ENCODE results near the gene MIXL1. TPM values are rescaled to one million over a fixed set of nuclear protein-coding genes. Genes with fewer than 3 reads are reported as not detected.

Gene MIXL1
- total RNA-seq, 2 experiments from 2014 or later, result 0.16 TPM; not detected in 1

DNA sequence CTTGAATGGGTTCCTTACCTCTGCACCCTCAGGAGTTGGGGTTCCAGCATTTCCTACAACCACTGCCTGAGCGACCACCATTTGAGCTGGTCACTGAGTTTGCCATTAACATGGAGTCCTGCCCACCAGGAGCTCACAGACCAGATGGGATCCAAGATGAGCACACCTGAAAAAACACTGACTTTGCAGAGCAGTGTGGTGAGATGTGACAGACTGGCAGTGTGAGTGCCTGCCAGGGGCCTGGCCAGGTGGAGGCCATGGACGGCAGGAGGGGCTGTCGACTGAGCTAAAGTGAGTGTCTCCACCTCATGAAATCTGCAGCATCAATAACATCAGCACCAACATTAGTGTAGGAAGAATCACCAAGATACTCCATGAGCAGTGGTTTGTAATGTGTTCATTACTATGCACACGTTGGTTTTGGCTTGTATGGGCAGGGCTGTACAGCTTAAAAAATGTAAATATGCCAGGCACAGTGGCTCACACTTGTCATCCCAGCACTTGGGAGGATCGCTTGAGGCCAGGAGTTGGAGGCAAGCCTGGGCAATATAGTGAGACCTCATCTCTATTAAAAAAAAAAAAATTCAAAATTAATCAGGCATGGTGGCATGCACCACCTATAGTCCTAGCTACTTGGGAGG is 12.2 kb upstream of the MIXL1 start:
- no peak overlapping the region for H3K4me3 Mint-ChIP-seq
- H3K9me3 Mint-ChIP-seq, result no peaks in the 10 kb centered on the region
- no peak for ATAC-seq
- TF ChIP-seq, protein P1, sequence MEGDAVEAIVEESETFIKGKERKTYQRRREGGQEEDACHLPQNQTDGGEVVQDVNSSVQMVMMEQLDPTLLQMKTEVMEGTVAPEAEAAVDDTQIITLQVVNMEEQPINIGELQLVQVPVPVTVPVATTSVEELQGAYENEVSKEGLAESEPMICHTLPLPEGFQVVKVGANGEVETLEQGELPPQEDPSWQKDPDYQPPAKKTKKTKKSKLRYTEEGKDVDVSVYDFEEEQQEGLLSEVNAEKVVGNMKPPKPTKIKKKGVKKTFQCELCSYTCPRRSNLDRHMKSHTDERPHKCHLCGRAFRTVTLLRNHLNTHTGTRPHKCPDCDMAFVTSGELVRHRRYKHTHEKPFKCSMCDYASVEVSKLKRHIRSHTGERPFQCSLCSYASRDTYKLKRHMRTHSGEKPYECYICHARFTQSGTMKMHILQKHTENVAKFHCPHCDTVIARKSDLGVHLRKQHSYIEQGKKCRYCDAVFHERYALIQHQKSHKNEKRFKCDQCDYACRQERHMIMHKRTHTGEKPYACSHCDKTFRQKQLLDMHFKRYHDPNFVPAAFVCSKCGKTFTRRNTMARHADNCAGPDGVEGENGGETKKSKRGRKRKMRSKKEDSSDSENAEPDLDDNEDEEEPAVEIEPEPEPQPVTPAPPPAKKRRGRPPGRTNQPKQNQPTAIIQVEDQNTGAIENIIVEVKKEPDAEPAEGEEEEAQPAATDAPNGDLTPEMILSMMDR (IDR thresholded peaks at IDR 0.05), result no peak
- no peak overlapping the region for H3K27ac Mint-ChIP-seq
- no peak for DNase-seq
- intact Hi-C loops (cut with micrococcal nuclease), result no loop called here
- ChIA-PET CTCF (interaction anchor here (0.9 to 1.5 kb wide), 3 partner anchors 11 to 86 kb away, joined by 4 to 11 read pairs (median 5); no protein-coding TSS in a partner anchor), POLR2A (interaction anchor here (1.0 kb wide), 1 partner anchor 98 kb away, joined by 3 read pairs; the partner anchor contains the start of gene LIN9)
- no peaks in the 10 kb centered on the region for H3K36me3 Mint-ChIP-seq (ENCODE audit: low read depth)
- H3K4me1 Mint-ChIP-seq (ENCODE audit: low read depth), result no peaks in the 10 kb centered on the region
- no peaks in the 10 kb centered on the region for H3K27me3 Mint-ChIP-seq

GRCh38 chr1:226212545-226212944 is 10.9 kb upstream of the MIXL1 start:
- CTCF ChIA-PET, result interaction anchor here (1.0 kb wide), 1 partner anchor 87 kb away, joined by 4 read pairs; no protein-coding TSS in a partner anchor
- H3K36me3 Mint-ChIP-seq (ENCODE audit: low read depth), result no peaks in the 10 kb centered on the region
- no peaks in the 10 kb centered on the region for H3K9me3 Mint-ChIP-seq
- H3K27me3 Mint-ChIP-seq, result no peaks in the 10 kb centered on the region
- DNase-seq, result no peak
- ATAC-seq, result no peak
- intact Hi-C loops (cut with micrococcal nuclease), result no loop called here
- no peak overlapping the region for H3K4me3 Mint-ChIP-seq
- POLR2A ChIA-PET, result no interaction called here
- no peaks in the 10 kb centered on the region for H3K4me1 Mint-ChIP-seq (ENCODE audit: low read depth)
- TF ChIP-seq, protein P1 (IDR thresholded peaks at IDR 0.05), result no peak
- H3K27ac Mint-ChIP-seq, result no peak overlapping the region

DNA sequence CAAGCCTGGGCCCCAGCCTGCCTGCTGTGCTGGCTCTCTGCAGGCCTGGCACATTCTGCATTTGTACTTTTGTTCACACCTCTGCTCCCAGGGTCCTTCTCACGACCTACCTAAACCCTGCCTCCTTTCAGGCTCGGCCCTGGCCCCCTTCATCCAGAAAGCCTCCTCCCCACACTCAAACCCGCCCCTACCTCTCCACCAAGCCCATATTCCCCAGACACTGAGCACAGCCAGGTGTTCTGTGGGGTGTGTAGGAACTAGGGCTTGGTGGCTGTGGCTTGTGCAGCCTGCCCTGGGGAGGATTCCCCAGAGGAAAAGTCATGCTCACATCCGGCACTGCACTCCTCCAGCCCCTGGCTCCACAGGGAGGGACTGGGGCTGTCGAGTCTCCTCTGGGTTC is 8.2 kb upstream of the MIXL1 start:
- no peak overlapping the region for H3K27ac Mint-ChIP-seq
- H3K36me3 Mint-ChIP-seq (ENCODE audit: low read depth), result no peaks in the 10 kb centered on the region
- intact Hi-C loops (cut with micrococcal nuclease), result no loop called here
- ChIA-PET CTCF (interaction anchor here (1.3 kb wide), 1 partner anchor 90 kb away, joined by 4 read pairs; no protein-coding TSS in a partner anchor), POLR2A (interaction anchor here (0.8 kb wide), 1 partner anchor 42 kb away, joined by 4 read pairs; no protein-coding TSS in a partner anchor)
- no peaks in the 10 kb centered on the region for H3K27me3 Mint-ChIP-seq
- no peak overlapping the region for H3K4me3 Mint-ChIP-seq
- H3K4me1 Mint-ChIP-seq (ENCODE audit: low read depth), result no peaks in the 10 kb centered on the region
- DNase-seq (no peak), ATAC-seq (no peak)
- TF ChIP-seq, protein P1 (IDR thresholded peaks at IDR 0.05), result no peak
- H3K9me3 Mint-ChIP-seq, result no peaks in the 10 kb centered on the region

- Mint-ChIP-seq H3K9me3 (no peaks in the 10 kb centered on the region), H3K4me1 (ENCODE audit: low read depth) (no peaks in the 10 kb centered on the region), H3K36me3 (ENCODE audit: low read depth) (no peaks in the 10 kb centered on the region), H3K27ac (no peak overlapping the region), H3K4me3 (no peak overlapping the region), H3K27me3 (no peaks in the 10 kb centered on the region)
- CTCF ChIA-PET, result interaction anchor here (1.3 kb wide), 1 partner anchor 90 kb away, joined by 4 read pairs; no protein-coding TSS in a partner anchor
- TF ChIP-seq, protein P1 (IDR thresholded peaks at IDR 0.05), result no peak
- no peak for ATAC-seq
- intact Hi-C loops (cut with micrococcal nuclease), result no loop called here
- no peak for DNase-seq
- POLR2A ChIA-PET, result interaction anchor here (0.8 kb wide), 1 partner anchor 42 kb away, joined by 4 read pairs; no protein-coding TSS in a partner anchor
These were observed 7.4 kb upstream of the MIXL1 start for GRCh38 chr1:226216056-226216455.

GRCh38 chr1:226217273-226217672 is 6.2 kb upstream of the MIXL1 start:
- DNase-seq (no peak), ATAC-seq (no peak)
- H3K27me3 Mint-ChIP-seq, result peaks cover 4% of the 10 kb centered on the region
- no peaks in the 10 kb centered on the region for H3K36me3 Mint-ChIP-seq (ENCODE audit: low read depth)
- POLR2A ChIA-PET, result no interaction called here
- no peaks in the 10 kb centered on the region for H3K4me1 Mint-ChIP-seq (ENCODE audit: low read depth)
- no peak overlapping the region for H3K4me3 Mint-ChIP-seq
- CTCF ChIA-PET, result no interaction called here
- H3K9me3 Mint-ChIP-seq, result no peaks in the 10 kb centered on the region
- intact Hi-C loops (cut with micrococcal nuclease), result no loop called here
- no peak overlapping the region for H3K27ac Mint-ChIP-seq
- TF ChIP-seq, protein P1 (IDR thresholded peaks at IDR 0.05), result no peak

Measured in activated CD8-positive, alpha-beta T cell treated with anti-CD3 and anti-CD28 coated beads for 36 hours (primary cell).